K562 (cell line): ENCODE measurements around the gene GNG7. TPM values are rescaled to one million over a fixed set of nuclear protein-coding genes. Genes with fewer than 3 reads are reported as not detected.

ENCODE experiments used
- ETV6 ChIP-seq, 3 experiments: fragments of 150-350 bp in 1 of 3; sonication (generic) in 1 of 3; formaldehyde crosslinking in 1 of 3; IDR thresholded peaks; 2 replicates each; pipeline versions ENCODE4 v1.6.1 to v1.8.0; 2014 to 2022; ENCODE audit warnings: borderline replicate concordance in 2 of 3, low read depth in 2 of 3, antibody characterized with exemption in 1 of 3, low read length in 1 of 3, mild to moderate bottlenecking in 1 of 3, missing genetic modification reagents in 1 of 3
- HCFC1 ChIP-seq: IDR thresholded peaks from 2 replicates; pipeline ENCODE4 v1.6.1; 2012; ENCODE audit warnings: low read depth, low read length, improper control_type of control experiment
- RBM17 ChIP-seq: fragments of 200-400 bp; formaldehyde crosslinking; IDR thresholded peaks from 2 replicates; pipeline ENCODE4 v1.6.1; 2017; ENCODE audit warnings: low read depth, mild to moderate bottlenecking, low read length, borderline replicate concordance
- REST ChIP-seq, 2 experiments: fragments of 450-650 bp; formaldehyde crosslinking in 1 of 2; IDR thresholded peaks; 2 replicates each; pipeline versions ENCODE4 v1.4.0 to v1.6.1; 2014 to 2020; ENCODE audit warnings: mild to moderate bottlenecking in 2 of 2, borderline replicate concordance in 1 of 2, low read depth in 1 of 2
- SMC3 ChIP-seq: conservative IDR thresholded peaks from 2 replicates; pipeline ENCODE4 v1.6.1; 2011; ENCODE audit warnings: low read depth, low read length, improper control_type of control experiment; ENCODE audit not compliant: insufficient read depth
- SOX6 ChIP-seq: fragments of 450-650 bp; IDR thresholded peaks from 2 replicates; pipeline ENCODE4 v1.6.1; 2014; ENCODE audit warnings: mild to moderate bottlenecking
- TFE3 ChIP-seq: fragments of 450-650 bp; formaldehyde crosslinking; IDR thresholded peaks from 2 replicates; pipeline ENCODE4 v1.4.0; 2020; ENCODE audit warnings: mild to moderate bottlenecking, mixed read lengths
- USF2 ChIP-seq: sonication (generic); formaldehyde crosslinking; IDR thresholded peaks from 2 replicates; pipeline ENCODE4 v1.5.0; 2020; ENCODE audit warnings: missing genetic modification reagents
- XRCC3 ChIP-seq: fragments of 450-650 bp; IDR thresholded peaks from 2 replicates; pipeline ENCODE4 v1.6.1; 2017; ENCODE audit warnings: mild to moderate bottlenecking, moderate library complexity
- polyA plus RNA-seq, 8 experiments: library from polyadenylated mRNA; depleted of rRNA in 4 of 8; stranded (reverse) in 5 of 8; unstranded in 3 of 8; fragments of >200 nt; fragmentation: Nextera tagmentation in 2 of 8; fragmentation: Illumina TruSeq in 1 of 8; extraction: Ambion mirVana in 2 of 8; extraction: Trizol in 1 of 8; gene quantifications; 2 replicates each; pipeline versions ENCODE4 v1.2.1 to v1.2.3, GENCODE V29; 2011 to 2014; ENCODE audit warnings: inconsistent platforms in 1 of 8, missing spikeins in 1 of 8
- total RNA-seq, 7 experiments: library from RNA; depleted of rRNA in 6 of 7; stranded (reverse); fragments of >200 nt in 6 of 7; fragmentation: Illumina TruSeq in 2 of 7; extraction: Trizol in 2 of 7; gene quantifications; 2 replicates each; pipeline versions ENCODE4 v1.2.1 to v1.2.3, GENCODE V29; 2011 to 2021; ENCODE audit warnings: low replicate concordance in 1 of 7
- TF ChIP-seq, protein P1 (sequence below): fragments of 450-650 bp; IDR thresholded peaks from 2 replicates; pipeline ENCODE4 v1.6.1; 2016; ENCODE audit warnings: mild to moderate bottlenecking

The GNG7 gene
- total and polyA plus RNA-seq, 9 of the 15 experiments (the other 6 are each of a cell fraction or from before 2014, with no cell fraction given): 0.01 to 0.20 (median 0.06) TPM; not detected in 1

DNA sequence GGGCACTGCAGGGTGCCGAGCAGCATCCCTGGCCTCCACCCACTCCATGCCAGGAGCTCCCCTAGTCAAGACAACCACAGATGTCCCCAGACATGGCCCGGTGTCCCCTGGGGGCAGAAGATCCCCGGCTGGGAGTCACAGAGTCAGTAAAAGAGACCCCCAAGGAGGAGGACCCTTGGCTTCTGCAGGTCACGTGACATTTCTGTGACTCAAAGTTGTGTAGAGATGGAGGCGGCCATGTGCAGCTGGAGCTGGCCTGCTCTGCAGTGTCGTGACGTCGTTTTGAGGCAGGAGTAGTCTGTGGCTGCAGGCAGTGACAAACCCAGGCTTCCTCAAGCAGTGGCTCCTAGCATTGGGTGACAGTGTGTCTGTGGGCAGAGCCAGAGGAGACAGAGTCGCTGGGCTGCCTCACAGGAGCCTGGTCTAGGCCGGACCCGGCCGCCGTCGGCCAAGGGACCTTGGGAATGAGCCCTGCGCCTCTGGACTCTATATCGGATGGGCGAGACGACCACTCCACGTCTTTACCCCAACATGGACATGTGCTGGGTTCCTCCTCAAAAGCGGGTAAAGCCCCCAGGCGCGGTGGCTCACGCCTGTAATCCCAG, 26.4 kb upstream of the GNG7 start (continued):
- TF ChIP-seq ETV6 (IDR thresholded peaks at IDR 0.05; ENCODE audit: borderline replicate concordance in 1 of 2, low read depth in 2 of 2, low read length in 1 of 2): no peak
- TF ChIP-seq ETV6 (CRISPR knock-in tag; IDR thresholded peaks at IDR 0.05; ENCODE audit: borderline replicate concordance): no peak
- no peak for TF ChIP-seq SOX6
- TF ChIP-seq RBM17: no peak
- TF ChIP-seq, protein P1, sequence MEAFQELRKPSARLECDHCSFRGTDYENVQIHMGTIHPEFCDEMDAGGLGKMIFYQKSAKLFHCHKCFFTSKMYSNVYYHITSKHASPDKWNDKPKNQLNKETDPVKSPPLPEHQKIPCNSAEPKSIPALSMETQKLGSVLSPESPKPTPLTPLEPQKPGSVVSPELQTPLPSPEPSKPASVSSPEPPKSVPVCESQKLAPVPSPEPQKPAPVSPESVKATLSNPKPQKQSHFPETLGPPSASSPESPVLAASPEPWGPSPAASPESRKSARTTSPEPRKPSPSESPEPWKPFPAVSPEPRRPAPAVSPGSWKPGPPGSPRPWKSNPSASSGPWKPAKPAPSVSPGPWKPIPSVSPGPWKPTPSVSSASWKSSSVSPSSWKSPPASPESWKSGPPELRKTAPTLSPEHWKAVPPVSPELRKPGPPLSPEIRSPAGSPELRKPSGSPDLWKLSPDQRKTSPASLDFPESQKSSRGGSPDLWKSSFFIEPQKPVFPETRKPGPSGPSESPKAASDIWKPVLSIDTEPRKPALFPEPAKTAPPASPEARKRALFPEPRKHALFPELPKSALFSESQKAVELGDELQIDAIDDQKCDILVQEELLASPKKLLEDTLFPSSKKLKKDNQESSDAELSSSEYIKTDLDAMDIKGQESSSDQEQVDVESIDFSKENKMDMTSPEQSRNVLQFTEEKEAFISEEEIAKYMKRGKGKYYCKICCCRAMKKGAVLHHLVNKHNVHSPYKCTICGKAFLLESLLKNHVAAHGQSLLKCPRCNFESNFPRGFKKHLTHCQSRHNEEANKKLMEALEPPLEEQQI: no peak
- peak; percentile 56 for TF ChIP-seq USF2 (CRISPR knock-in tag)
- no peak for TF ChIP-seq SMC3
- TF ChIP-seq REST (IDR thresholded peaks at IDR 0.05; ENCODE audit: borderline replicate concordance): 0 out of 2 replicates have a peak, but pooled peaks have one; percentile 9
- TF ChIP-seq REST (CRISPR knock-in tag; IDR thresholded peaks at IDR 0.05; ENCODE audit: low read depth): no peak
- TF ChIP-seq TFE3: peak; percentile 95
- TF ChIP-seq HCFC1: no peak
- TF ChIP-seq XRCC3: no peak
